ENCODE measurements around the gene KIAA1210.

DNA sequence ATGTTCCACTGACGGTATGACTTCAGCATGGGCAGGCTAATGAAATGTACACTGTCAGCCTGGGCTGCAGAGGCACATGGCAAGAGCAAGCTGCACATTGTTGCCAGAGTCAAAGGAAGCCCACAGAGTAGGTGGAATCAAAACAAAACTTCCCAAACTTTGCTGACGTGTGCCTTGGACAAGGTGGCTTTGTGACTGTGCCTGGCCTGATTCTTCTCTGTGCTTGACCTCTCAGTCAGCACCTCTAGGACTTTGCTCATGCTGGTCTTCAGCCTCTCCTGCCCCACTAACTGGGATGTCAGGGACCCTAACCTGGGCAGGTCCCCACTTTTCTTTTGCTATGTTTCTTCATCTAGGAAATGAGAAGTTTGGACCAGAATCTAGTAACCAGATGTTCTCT lies 40.5 kb upstream of the KIAA1210 start:
- TF ChIP-seq POLR2A (IDR thresholded peaks at IDR 0.05; ENCODE audit: control extremely low read depth in 1 of 2, low read depth in 2 of 2, low read length in 2 of 2) = no peak
- TF ChIP-seq NANOG (IDR thresholded peaks at IDR 0.05; ENCODE audit: insufficient read depth, low read depth, low read length, poor library complexity, severe bottlenecking) = no peak
- TF ChIP-seq, protein P1, sequence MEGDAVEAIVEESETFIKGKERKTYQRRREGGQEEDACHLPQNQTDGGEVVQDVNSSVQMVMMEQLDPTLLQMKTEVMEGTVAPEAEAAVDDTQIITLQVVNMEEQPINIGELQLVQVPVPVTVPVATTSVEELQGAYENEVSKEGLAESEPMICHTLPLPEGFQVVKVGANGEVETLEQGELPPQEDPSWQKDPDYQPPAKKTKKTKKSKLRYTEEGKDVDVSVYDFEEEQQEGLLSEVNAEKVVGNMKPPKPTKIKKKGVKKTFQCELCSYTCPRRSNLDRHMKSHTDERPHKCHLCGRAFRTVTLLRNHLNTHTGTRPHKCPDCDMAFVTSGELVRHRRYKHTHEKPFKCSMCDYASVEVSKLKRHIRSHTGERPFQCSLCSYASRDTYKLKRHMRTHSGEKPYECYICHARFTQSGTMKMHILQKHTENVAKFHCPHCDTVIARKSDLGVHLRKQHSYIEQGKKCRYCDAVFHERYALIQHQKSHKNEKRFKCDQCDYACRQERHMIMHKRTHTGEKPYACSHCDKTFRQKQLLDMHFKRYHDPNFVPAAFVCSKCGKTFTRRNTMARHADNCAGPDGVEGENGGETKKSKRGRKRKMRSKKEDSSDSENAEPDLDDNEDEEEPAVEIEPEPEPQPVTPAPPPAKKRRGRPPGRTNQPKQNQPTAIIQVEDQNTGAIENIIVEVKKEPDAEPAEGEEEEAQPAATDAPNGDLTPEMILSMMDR (IDR thresholded peaks at IDR 0.05; ENCODE audit: control extremely low read depth in 1 of 3, insufficient read depth in 1 of 3, low read depth in 1 of 3, low read length in 3 of 3) = no peak
- no peak for TF ChIP-seq BRCA1 (IDR thresholded peaks at IDR 0.05; ENCODE audit: low read depth, low read length)
- no peak for TF ChIP-seq MAX (IDR thresholded peaks at IDR 0.05)
- TF ChIP-seq POLR2AphosphoS5 (IDR thresholded peaks at IDR 0.05; ENCODE audit: low read depth, low read length) = no peak
- no peak for TF ChIP-seq CHD2 (IDR thresholded peaks at IDR 0.05; ENCODE audit: low read length)
- no peak for TF ChIP-seq SP4 (IDR thresholded peaks at IDR 0.05; ENCODE audit: low read length)
- no peak for TF ChIP-seq TAF1 (IDR thresholded peaks at IDR 0.05; ENCODE audit: low read depth, low read length)
- TF ChIP-seq RFX5 (IDR thresholded peaks at IDR 0.05; ENCODE audit: borderline replicate concordance, low read depth, low read length) = no peak
- TF ChIP-seq EZH2 (IDR thresholded peaks at IDR 0.05; ENCODE audit: low read depth, low read length, severe bottlenecking) = no peak
- no peak for TF ChIP-seq CBX8 (IDR thresholded peaks at IDR 0.05; ENCODE audit: borderline replicate concordance, low read depth, low read length)
- no peak for TF ChIP-seq TEAD4 (IDR thresholded peaks at IDR 0.05; ENCODE audit: low read depth, low read length)

Measured in H1 (cell line).